ENCODE results near the gene ATP2B2.

ATP2B2 gene

GRCh38 chr3:10328460-10329071 is 176.8 kb downstream of the ATP2B2 start:
- no peak for DNase-seq (ENCODE audit: low read depth in 2 of 2)

- DNase-seq (ENCODE audit: low read depth in 2 of 2) = no peak
Observed at GRCh38 chr3:10327592-10327991, 177.8 kb downstream of the ATP2B2 start.

- no peak for DNase-seq (ENCODE audit: low read depth in 2 of 2)
Observed at GRCh38 chr3:10322352-10322710, 183.1 kb downstream of the ATP2B2 start.

GRCh38 chr3:10321630-10322351 is 183.6 kb downstream of the ATP2B2 start:
- no peak for DNase-seq (ENCODE audit: low read depth in 2 of 2)

GRCh38 chr3:10320320-10320677 is 185.1 kb downstream of the ATP2B2 start:
- DNase-seq (ENCODE audit: low read depth in 2 of 2) = no peak

- DNase-seq (ENCODE audit: low read depth in 2 of 2) = no peak
Observed at GRCh38 chr3:10319804-10320203, 185.6 kb downstream of the ATP2B2 start.

GRCh38 chr3:10319251-10319650 is 186.1 kb downstream of the ATP2B2 start:
- no peak for DNase-seq (ENCODE audit: low read depth in 2 of 2)

GRCh38 chr3:10317961-10318350 is 187.4 kb downstream of the ATP2B2 start:
- DNase-seq (ENCODE audit: low read depth in 2 of 2) = no peak

GRCh38 chr3:10317311-10317960 is 187.9 kb downstream of the ATP2B2 start:
- no peak for DNase-seq (ENCODE audit: low read depth in 2 of 2)

GRCh38 chr3:10315771-10316344 is 189.5 kb downstream of the ATP2B2 start:
- DNase-seq (ENCODE audit: low read depth in 2 of 2) = no peak

GRCh38 chr3:10315101-10315500 is 190.3 kb downstream of the ATP2B2 start:
- DNase-seq (ENCODE audit: low read depth in 2 of 2) = no peak

- no peak for DNase-seq (ENCODE audit: low read depth in 2 of 2)
Observed at GRCh38 chr3:10312861-10313260, 192.5 kb downstream of the ATP2B2 start.

GRCh38 chr3:10312391-10312790 is 193.0 kb downstream of the ATP2B2 start:
- DNase-seq (ENCODE audit: low read depth in 2 of 2) = no peak

GRCh38 chr3:10311710-10312109 is 193.7 kb downstream of the ATP2B2 start:
- DNase-seq (ENCODE audit: low read depth in 2 of 2) = no peak

GRCh38 chr3:10310578-10310977 is 194.8 kb downstream of the ATP2B2 start:
- no peak for DNase-seq (ENCODE audit: low read depth in 2 of 2)

GRCh38 chr3:10309736-10310135 is 195.7 kb downstream of the ATP2B2 start:
- DNase-seq (ENCODE audit: low read depth in 2 of 2) = no peak

GRCh38 chr3:10308678-10309077 is 196.7 kb downstream of the ATP2B2 start:
- no peak for DNase-seq (ENCODE audit: low read depth in 2 of 2)

GRCh38 chr3:10306156-10306555 is 199.2 kb downstream of the ATP2B2 start:
- no peak for DNase-seq (ENCODE audit: low read depth in 2 of 2)

- DNase-seq (ENCODE audit: low read depth in 2 of 2) = no peak
Observed at GRCh38 chr3:10305331-10305902, 200.0 kb downstream of the ATP2B2 start.

- DNase-seq (ENCODE audit: low read depth in 2 of 2) = no peak
Observed at GRCh38 chr3:10304905-10305304, 200.5 kb downstream of the ATP2B2 start.

GRCh38 chr3:10303785-10304184 is 201.6 kb downstream of the ATP2B2 start:
- DNase-seq (ENCODE audit: low read depth in 2 of 2) = no peak

GRCh38 chr3:10303105-10303504 is 202.3 kb downstream of the ATP2B2 start:
- DNase-seq (ENCODE audit: low read depth in 2 of 2) = no peak

- no peak for DNase-seq (ENCODE audit: low read depth in 2 of 2)
Observed at GRCh38 chr3:10300087-10300486, 205.3 kb downstream of the ATP2B2 start.
